HepG2 (cell line): ENCODE results near the gene HPCAL1. TPM values are rescaled to one million over a fixed set of nuclear protein-coding genes. Genes with fewer than 3 reads are reported as not detected.

Experiments used
- DR1 ChIP-seq: sonication (generic); formaldehyde crosslinking; IDR thresholded peaks from 2 replicates; pipeline ENCODE4 v1.8.0; 2021; ENCODE audit warnings: mild to moderate bottlenecking, missing genetic modification reagents, inconsistent platforms
- FOXP1 ChIP-seq, 2 experiments: fragments of 450-650 bp in 1 of 2; IDR thresholded peaks; 2 replicates each; pipeline ENCODE4 v1.6.1; 2017 to 2018; ENCODE audit warnings: antibody characterized with exemption in 1 of 2
- FOXP4 ChIP-seq: sonication (generic); formaldehyde crosslinking; IDR thresholded peaks from 2 replicates; pipeline ENCODE4 v1.4.0; 2020; ENCODE audit warnings: missing genetic modification reagents
- HNRNPH1 ChIP-seq: fragments of 200-400 bp; formaldehyde crosslinking; optimal IDR thresholded peaks from 2 replicates; pipeline ENCODE3; 2017; ENCODE audit warnings: mild to moderate bottlenecking, low read depth, low read length
- HOXA5 ChIP-seq: sonication (generic); formaldehyde crosslinking; IDR thresholded peaks from 2 replicates; pipeline ENCODE4 v1.4.0; 2020; ENCODE audit warnings: missing genetic modification reagents
- MED1 ChIP-seq: sonication (generic); formaldehyde crosslinking; IDR thresholded peaks from 2 replicates; pipeline ENCODE4 v1.4.0; 2020; ENCODE audit warnings: missing genetic modification reagents
- RELA ChIP-seq: sonication (generic); formaldehyde crosslinking; IDR thresholded peaks from 2 replicates; pipeline ENCODE4 v1.4.0; 2020; ENCODE audit warnings: missing genetic modification reagents
- RNF2 ChIP-seq: fragments of 450-650 bp; conservative IDR thresholded peaks from 2 replicates; pipeline ENCODE4 v1.6.1; 2016; ENCODE audit warnings: low read depth
- SAFB2 ChIP-seq: sonication (generic); formaldehyde crosslinking; IDR thresholded peaks from 2 replicates; pipeline ENCODE4 v1.5.1; 2020; ENCODE audit warnings: missing genetic modification reagents, low read depth, mild to moderate bottlenecking, borderline replicate concordance
- SMC3 ChIP-seq: IDR thresholded peaks from 2 replicates; pipeline ENCODE4 v1.6.1; 2011; ENCODE audit warnings: low read length, improper control_type of control experiment
- ZNF143 ChIP-seq: sonication (generic); formaldehyde crosslinking; IDR thresholded peaks from 2 replicates; pipeline ENCODE4 v1.4.0; 2020; ENCODE audit warnings: missing genetic modification reagents
- ZNF460 ChIP-seq: sonication (generic); formaldehyde crosslinking; IDR thresholded peaks from 2 replicates; pipeline ENCODE4 v1.5.1; 2020; ENCODE audit warnings: missing genetic modification reagents, mild to moderate bottlenecking, borderline replicate concordance
- ZNF557 ChIP-seq: sonication (generic); formaldehyde crosslinking; IDR thresholded peaks from 2 replicates; pipeline ENCODE4 v1.4.0; 2020; ENCODE audit warnings: missing genetic modification reagents
- ZNF562 ChIP-seq: sonication (generic); formaldehyde crosslinking; IDR thresholded peaks from 2 replicates; pipeline ENCODE4 v1.8.0; 2022; ENCODE audit warnings: missing genetic modification reagents, borderline replicate concordance
- ZNF567 ChIP-seq: sonication (generic); formaldehyde crosslinking; IDR thresholded peaks from 2 replicates; pipeline ENCODE4 v1.8.1; 2023; ENCODE audit warnings: mild to moderate bottlenecking, missing genetic modification reagents, borderline replicate concordance
- polyA plus RNA-seq, 8 experiments: library from polyadenylated mRNA; depleted of rRNA in 3 of 8; stranded (reverse) in 7 of 8; unstranded in 1 of 8; fragments of >200 nt; fragmentation: Illumina TruSeq in 4 of 8; extraction: Trizol in 4 of 8; gene quantifications; 2 replicates each; pipeline versions ENCODE4 v1.2.1 to v1.2.3, GENCODE V29; 2011 to 2016; ENCODE audit warnings: low read depth in 4 of 8, missing spikeins in 1 of 8, mixed read lengths in 1 of 8; ENCODE audit not compliant: insufficient read depth in 1 of 8
- total RNA-seq, 5 experiments: library from RNA; depleted of rRNA; stranded (reverse); fragments of >200 nt; fragmentation: Illumina TruSeq; extraction: Trizol; gene quantifications; 2 replicates each; pipeline ENCODE4 v1.2.3, GENCODE V29; 2016; ENCODE audit warnings: low read depth in 1 of 5
- TF ChIP-seq, protein P1 (sequence below): sonication (generic); formaldehyde crosslinking; IDR thresholded peaks from 2 replicates; pipeline ENCODE4 v1.9.0; 2021; ENCODE audit warnings: missing genetic modification reagents, mild to moderate bottlenecking, borderline replicate concordance
- TF ChIP-seq, protein P2 (sequence below): sonication (generic); formaldehyde crosslinking; IDR thresholded peaks from 2 replicates; pipeline ENCODE4 v1.5.1; 2020; ENCODE audit warnings: mild to moderate bottlenecking, missing genetic modification reagents, borderline replicate concordance
- TF ChIP-seq, protein P3 (sequence below): sonication (generic); formaldehyde crosslinking; IDR thresholded peaks from 2 replicates; pipeline ENCODE4 v1.4.0; 2020; ENCODE audit warnings: missing genetic modification reagents, mild to moderate bottlenecking, borderline replicate concordance

Gene HPCAL1
- total and polyA plus RNA-seq, 2 of the 13 experiments (the other 11 are each of a cell fraction or from before 2014, with no cell fraction given): 29.5 to 29.9 TPM

- TF ChIP-seq, protein P1, sequence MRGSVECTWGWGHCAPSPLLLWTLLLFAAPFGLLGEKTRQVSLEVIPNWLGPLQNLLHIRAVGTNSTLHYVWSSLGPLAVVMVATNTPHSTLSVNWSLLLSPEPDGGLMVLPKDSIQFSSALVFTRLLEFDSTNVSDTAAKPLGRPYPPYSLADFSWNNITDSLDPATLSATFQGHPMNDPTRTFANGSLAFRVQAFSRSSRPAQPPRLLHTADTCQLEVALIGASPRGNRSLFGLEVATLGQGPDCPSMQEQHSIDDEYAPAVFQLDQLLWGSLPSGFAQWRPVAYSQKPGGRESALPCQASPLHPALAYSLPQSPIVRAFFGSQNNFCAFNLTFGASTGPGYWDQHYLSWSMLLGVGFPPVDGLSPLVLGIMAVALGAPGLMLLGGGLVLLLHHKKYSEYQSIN: no peak
- TF ChIP-seq HNRNPH1 (no peak), DR1 (CRISPR knock-in tag) (no peak), HOXA5 (CRISPR knock-in tag) (no peak), ZNF567 (no peak), SAFB2 (CRISPR knock-in tag) (no peak), RNF2 (no peak), ZNF557 (CRISPR knock-in tag) (no peak), ZNF143 (CRISPR knock-in tag) (no peak), FOXP1 (IDR thresholded peaks at IDR 0.05) (no peak), FOXP1 (CRISPR knock-in tag; IDR thresholded peaks at IDR 0.05) (no peak), ZNF562 (no peak), FOXP4 (no peak), RELA (CRISPR knock-in tag) (no peak), ZNF460 (CRISPR knock-in tag) (no peak), SMC3 (no peak), MED1 (CRISPR knock-in tag) (no peak)
- TF ChIP-seq, protein P2, sequence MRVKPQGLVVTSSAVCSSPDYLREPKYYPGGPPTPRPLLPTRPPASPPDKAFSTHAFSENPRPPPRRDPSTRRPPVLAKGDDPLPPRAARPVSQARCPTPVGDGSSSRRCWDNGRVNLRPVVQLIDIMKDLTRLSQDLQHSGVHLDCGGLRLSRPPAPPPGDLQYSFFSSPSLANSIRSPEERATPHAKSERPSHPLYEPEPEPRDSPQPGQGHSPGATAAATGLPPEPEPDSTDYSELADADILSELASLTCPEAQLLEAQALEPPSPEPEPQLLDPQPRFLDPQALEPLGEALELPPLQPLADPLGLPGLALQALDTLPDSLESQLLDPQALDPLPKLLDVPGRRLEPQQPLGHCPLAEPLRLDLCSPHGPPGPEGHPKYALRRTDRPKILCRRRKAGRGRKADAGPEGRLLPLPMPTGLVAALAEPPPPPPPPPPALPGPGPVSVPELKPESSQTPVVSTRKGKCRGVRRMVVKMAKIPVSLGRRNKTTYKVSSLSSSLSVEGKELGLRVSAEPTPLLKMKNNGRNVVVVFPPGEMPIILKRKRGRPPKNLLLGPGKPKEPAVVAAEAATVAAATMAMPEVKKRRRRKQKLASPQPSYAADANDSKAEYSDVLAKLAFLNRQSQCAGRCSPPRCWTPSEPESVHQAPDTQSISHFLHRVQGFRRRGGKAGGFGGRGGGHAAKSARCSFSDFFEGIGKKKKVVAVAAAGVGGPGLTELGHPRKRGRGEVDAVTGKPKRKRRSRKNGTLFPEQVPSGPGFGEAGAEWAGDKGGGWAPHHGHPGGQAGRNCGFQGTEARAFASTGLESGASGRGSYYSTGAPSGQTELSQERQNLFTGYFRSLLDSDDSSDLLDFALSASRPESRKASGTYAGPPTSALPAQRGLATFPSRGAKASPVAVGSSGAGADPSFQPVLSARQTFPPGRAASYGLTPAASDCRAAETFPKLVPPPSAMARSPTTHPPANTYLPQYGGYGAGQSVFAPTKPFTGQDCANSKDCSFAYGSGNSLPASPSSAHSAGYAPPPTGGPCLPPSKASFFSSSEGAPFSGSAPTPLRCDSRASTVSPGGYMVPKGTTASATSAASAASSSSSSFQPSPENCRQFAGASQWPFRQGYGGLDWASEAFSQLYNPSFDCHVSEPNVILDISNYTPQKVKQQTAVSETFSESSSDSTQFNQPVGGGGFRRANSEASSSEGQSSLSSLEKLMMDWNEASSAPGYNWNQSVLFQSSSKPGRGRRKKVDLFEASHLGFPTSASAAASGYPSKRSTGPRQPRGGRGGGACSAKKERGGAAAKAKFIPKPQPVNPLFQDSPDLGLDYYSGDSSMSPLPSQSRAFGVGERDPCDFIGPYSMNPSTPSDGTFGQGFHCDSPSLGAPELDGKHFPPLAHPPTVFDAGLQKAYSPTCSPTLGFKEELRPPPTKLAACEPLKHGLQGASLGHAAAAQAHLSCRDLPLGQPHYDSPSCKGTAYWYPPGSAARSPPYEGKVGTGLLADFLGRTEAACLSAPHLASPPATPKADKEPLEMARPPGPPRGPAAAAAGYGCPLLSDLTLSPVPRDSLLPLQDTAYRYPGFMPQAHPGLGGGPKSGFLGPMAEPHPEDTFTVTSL (CRISPR knock-in tag): no peak
- TF ChIP-seq, protein P3, sequence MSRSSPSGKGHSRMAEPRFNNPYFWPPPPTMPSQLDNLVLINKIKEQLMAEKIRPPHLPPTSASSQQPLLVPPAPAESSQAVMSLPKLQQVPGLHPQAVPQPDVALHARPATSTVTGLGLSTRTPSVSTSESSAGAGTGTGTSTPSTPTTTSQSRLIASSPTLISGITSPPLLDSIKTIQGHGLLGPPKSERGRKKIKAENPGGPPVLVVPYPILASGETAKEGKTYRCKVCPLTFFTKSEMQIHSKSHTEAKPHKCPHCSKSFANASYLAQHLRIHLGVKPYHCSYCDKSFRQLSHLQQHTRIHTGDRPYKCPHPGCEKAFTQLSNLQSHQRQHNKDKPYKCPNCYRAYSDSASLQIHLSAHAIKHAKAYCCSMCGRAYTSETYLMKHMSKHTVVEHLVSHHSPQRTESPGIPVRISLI (CRISPR knock-in tag): no peak
Observed at GRCh38 chr2:10447300-10447894, 144.7 kb downstream of the HPCAL1 start (continued).
